Measurements from ENCODE around the gene NMNAT2.
"Not testable (repeated sequence)": the region's sequence is repeated elsewhere in the genome, so short reads cannot be mapped to it uniquely, and the experiment has no call there.

NMNAT2 gene

GRCh38 chr1:183289051-183289496, 129.1 kb downstream of the NMNAT2 start:
- DNase-seq (ENCODE audit: low read depth in 2 of 2, low spot score in 1 of 2): no peak

- DNase-seq (ENCODE audit: low read depth in 2 of 2, low spot score in 1 of 2): no peak
These were observed 129.6 kb downstream of the NMNAT2 start for GRCh38 chr1:183288583-183288982.

GRCh38 chr1:183287191-183287675, 130.9 kb downstream of the NMNAT2 start:
- DNase-seq (ENCODE audit: low read depth in 2 of 2, low spot score in 1 of 2): no peak

- DNase-seq (ENCODE audit: low read depth in 2 of 2, low spot score in 1 of 2): no peak
These were observed 132.4 kb downstream of the NMNAT2 start for GRCh38 chr1:183285746-183286145.

GRCh38 chr1:183285256-183285655, 132.9 kb downstream of the NMNAT2 start:
- no peak for DNase-seq (ENCODE audit: low read depth in 2 of 2, low spot score in 1 of 2)

- DNase-seq (ENCODE audit: low read depth in 2 of 2, low spot score in 1 of 2): no peak
These were observed 134.1 kb downstream of the NMNAT2 start for GRCh38 chr1:183284086-183284485.

GRCh38 chr1:183283286-183283685, 134.9 kb downstream of the NMNAT2 start:
- no peak for DNase-seq (ENCODE audit: low read depth in 2 of 2, low spot score in 1 of 2)

- no peak for DNase-seq (ENCODE audit: low read depth in 2 of 2, low spot score in 1 of 2)
These were observed 135.9 kb downstream of the NMNAT2 start for GRCh38 chr1:183282101-183282855.

GRCh38 chr1:183281553-183282091, 136.6 kb downstream of the NMNAT2 start:
- peak in 1 of 2 donors; percentile 34 for DNase-seq (ENCODE audit: low read depth in 2 of 2, low spot score in 1 of 2)

- DNase-seq (ENCODE audit: low read depth in 2 of 2, low spot score in 1 of 2): no peak
These were observed 137.1 kb downstream of the NMNAT2 start for GRCh38 chr1:183281039-183281438.

- DNase-seq (ENCODE audit: low read depth in 2 of 2, low spot score in 1 of 2): no peak
These were observed 138.3 kb downstream of the NMNAT2 start for GRCh38 chr1:183279835-183280234.

- no peak for DNase-seq (ENCODE audit: low read depth in 2 of 2, low spot score in 1 of 2)
These were observed 139.2 kb downstream of the NMNAT2 start for GRCh38 chr1:183278739-183279591.

- no peak for DNase-seq (ENCODE audit: low read depth in 2 of 2, low spot score in 1 of 2)
These were observed 140.1 kb downstream of the NMNAT2 start for GRCh38 chr1:183277821-183278738.

- no peak for DNase-seq (ENCODE audit: low read depth in 2 of 2, low spot score in 1 of 2)
These were observed 141.6 kb downstream of the NMNAT2 start for GRCh38 chr1:183276386-183277080.

GRCh38 chr1:183275322-183275721, 142.9 kb downstream of the NMNAT2 start:
- DNase-seq (ENCODE audit: low read depth in 2 of 2, low spot score in 1 of 2): no peak

- DNase-seq (ENCODE audit: low read depth in 2 of 2, low spot score in 1 of 2): no peak
These were observed 143.3 kb downstream of the NMNAT2 start for GRCh38 chr1:183274836-183275235.

GRCh38 chr1:183273984-183274383, 144.2 kb downstream of the NMNAT2 start:
- DNase-seq (ENCODE audit: low read depth in 2 of 2, low spot score in 1 of 2): not testable (repeated sequence)

GRCh38 chr1:183273300-183273699, 144.9 kb downstream of the NMNAT2 start:
- no peak for DNase-seq (ENCODE audit: low read depth in 2 of 2, low spot score in 1 of 2)

- DNase-seq (ENCODE audit: low read depth in 2 of 2, low spot score in 1 of 2): no peak
These were observed 145.8 kb downstream of the NMNAT2 start for GRCh38 chr1:183272390-183272848.
